B cell (primary cell): ENCODE results near the gene NECTIN4. TPM values are rescaled to one million over a fixed set of nuclear protein-coding genes. Genes with fewer than 3 reads are reported as not detected.

Experiments
- ATAC-seq: fragments of 200-7000 bp; cut with Tn5 transposase; one replicate; pipeline ENCODE4 v1.10.0; 2021; ENCODE audit warnings: low read depth, mild to moderate bottlenecking, moderate number of reproducible peaks, moderate library complexity
- CTCF ChIA-PET: fragments of 350-600 bp; sonication (Branson Sonifier 250); formaldehyde crosslinking; loops from one replicate; lab custom pipeline; 2021; ENCODE audit warnings: antibody characterized with exemption, inconsistent platforms; lab: Charles Lee
- POLR2A ChIA-PET: fragments of 350-600 bp; sonication (Branson Sonifier 250); formaldehyde crosslinking; loops from one replicate; lab custom pipeline; 2021; ENCODE audit warnings: antibody characterized with exemption; lab: Charles Lee
- DNase-seq: peaks from one replicate; pipeline ENCODE4 v3.0.0; 2013
- H2AFZ ChIP-seq: 2 replicates; pipeline ENCODE4 v1.6.1; 2012; ENCODE audit warnings: mild to moderate bottlenecking, low read depth, low read length; ENCODE audit not compliant: insufficient read depth, poor library complexity, severe bottlenecking
- H3K27ac ChIP-seq, 2 donors: 1 replicate in 1 of 2; 2 replicates in 1 of 2; pipeline ENCODE4 v1.5.1; 2012 to 2013; ENCODE audit warnings: low read length in 2 of 2, mild to moderate bottlenecking in 2 of 2, moderate library complexity in 1 of 2
- H3K27me3 ChIP-seq, 4 experiments: fragments of 200-600 bp in 1 of 4; sonication (generic) in 1 of 4; replicated peaks in 1 of 4; 1 replicate in 2 of 4; 2 replicates in 2 of 4; pipeline versions ENCODE4 v1.6.1 to v1.7.0; 2013 to 2016; ENCODE audit warnings: low read length in 3 of 4, mild to moderate bottlenecking in 2 of 4, mixed read lengths in 1 of 4, moderate library complexity in 1 of 4; ENCODE audit not compliant: insufficient read depth in 4 of 4, control insufficient read depth in 3 of 4; ENCODE audit errors: control extremely low read depth in 1 of 4
- H3K36me3 ChIP-seq, 2 experiments: replicated peaks in 1 of 2; 1 replicate in 1 of 2; 2 replicates in 1 of 2; pipeline versions ENCODE4 v1.6.1 to v1.7.1; 2013; ENCODE audit warnings: low read length in 1 of 2; ENCODE audit not compliant: insufficient read depth in 2 of 2, control insufficient read depth in 1 of 2; ENCODE audit errors: control extremely low read depth in 1 of 2, extremely low read depth in 1 of 2
- H3K4me1 ChIP-seq, 2 donors: fragments of 200-600 bp in 1 of 2; sonication (generic) in 1 of 2; 1 replicate in 1 of 2; 2 replicates in 1 of 2; pipeline versions ENCODE4 v1.5.1 to v1.6.1; 2013 to 2017; ENCODE audit warnings: low read length in 2 of 2; ENCODE audit not compliant: control insufficient read depth in 2 of 2, insufficient read depth in 2 of 2
- H3K4me2 ChIP-seq: replicated peaks from 2 replicates; pipeline ENCODE3; 2012; ENCODE audit warnings: mild to moderate bottlenecking, low read depth, low read length; ENCODE audit not compliant: poor library complexity, severe bottlenecking
- H3K4me3 ChIP-seq, 5 experiments: fragments of 200-600 bp in 1 of 5; sonication (generic) in 1 of 5; 1 replicate in 3 of 5; 2 replicates in 2 of 5; pipeline versions ENCODE4 v1.5.1 to v1.7.0; 2011 to 2016; ENCODE audit warnings: low read length in 4 of 5, mild to moderate bottlenecking in 4 of 5, low read depth in 2 of 5, control low read depth in 1 of 5, moderate library complexity in 1 of 5; ENCODE audit not compliant: insufficient read depth in 1 of 5; ENCODE audit errors: control extremely low read depth in 1 of 5, extremely low read depth in 1 of 5
- H3K79me2 ChIP-seq: fragments of 200-600 bp; sonication (generic); one replicate; pipeline ENCODE4 v1.6.0; 2016; ENCODE audit warnings: low read length; ENCODE audit not compliant: control insufficient read depth, insufficient read depth
- H3K9ac ChIP-seq: fragments of 200-600 bp; sonication (generic); 2 replicates; pipeline ENCODE4 v1.6.1; 2017; ENCODE audit warnings: mild to moderate bottlenecking, low read length, moderate library complexity
- H3K9me3 ChIP-seq, 3 donors: one replicate each; pipeline versions ENCODE4 v1.6.1 to v1.7.1; 2013; ENCODE audit warnings: low read length in 2 of 3; ENCODE audit not compliant: control insufficient read depth in 2 of 3, insufficient read depth in 1 of 3; ENCODE audit errors: control extremely low read depth in 1 of 3
- H4K20me1 ChIP-seq: 2 replicates; pipeline ENCODE4 v1.6.0; 2012; ENCODE audit warnings: mild to moderate bottlenecking, low read length; ENCODE audit not compliant: insufficient read depth, control insufficient read depth, poor library complexity, severe bottlenecking
- H3K27ac Mint-ChIP-seq: one replicate; pipeline ENCODE4 v1.8.0; 2021; ENCODE audit warnings: mixed read lengths
- H3K27me3 Mint-ChIP-seq: one replicate; pipeline ENCODE4 v1.8.0; 2021; ENCODE audit warnings: mixed read lengths
- H3K4me1 Mint-ChIP-seq: one replicate; pipeline ENCODE4 v1.8.0; 2021; ENCODE audit warnings: mixed read lengths
- H3K4me3 Mint-ChIP-seq: one replicate; pipeline ENCODE4 v1.8.0; 2021; ENCODE audit warnings: mixed read lengths
- H3K9me3 Mint-ChIP-seq: one replicate; pipeline ENCODE4 v1.8.0; 2022; ENCODE audit warnings: mixed read lengths; ENCODE audit not compliant: insufficient read depth
- EZH2 ChIP-seq: IDR thresholded peaks from 2 replicates; pipeline ENCODE4 v1.6.1; 2012; ENCODE audit warnings: borderline replicate concordance, low read depth, mild to moderate bottlenecking, moderate library complexity, low read length; ENCODE audit not compliant: insufficient read depth, poor library complexity, severe bottlenecking
- WGBS: methylation state at CpG from one replicate; pipeline ENCODE4 v1.1.5; 2013; ENCODE audit warnings: missing lambda C conversion rate; ENCODE audit not compliant: insufficient coverage; 5-methylcytosine and 5-hydroxymethylcytosine counted together
- intact Hi-C: fragments of 100-400 bp; cut with micrococcal nuclease; formaldehyde crosslinking; loops from one replicate; pipeline ENCODE4 v1.10.0; 2022
- polyA plus RNA-seq: library from polyadenylated mRNA; depleted of rRNA; stranded (reverse); fragments of >200 nt; gene quantifications from 2 replicates; pipeline ENCODE4 v1.2.3, GENCODE V29; 2012
- total RNA-seq, 2 donors: library from RNA; stranded (reverse); fragments of 120-200 nt in 1 of 2; gene quantifications; 1 replicate in 1 of 2; 2 replicates in 1 of 2; pipeline versions ENCODE4 v1.2.3 to v1.2.4, GENCODE V29; 2013 to 2022
- TF ChIP-seq, protein P1 (sequence below): fragments of 200-600 bp; IDR thresholded peaks from one replicate; pipeline ENCODE4 v1.8.0; 2022; ENCODE audit warnings: antibody characterized with exemption, mild to moderate bottlenecking

NECTIN4 gene
- total and polyA plus RNA-seq, 2 donors (not counting 1 experiment from before 2014, with no cell fraction given) = not detected

- peak within 1 kb of the TSS; percentile 73 for H2AFZ ChIP-seq
Measured at GRCh38 chr1:161038523-161039153, 50.7 kb downstream of the NECTIN4 start, which contains the start of gene TSTD1. TSS of gene TSTD1 (minus strand) at chr1:161038964. CDS start at chr1:161038889, 75 bp downstream.

More at GRCh38 chr1:161038523-161039153, 50.7 kb downstream of the NECTIN4 start, which contains the start of gene TSTD1:
- Histone ChIP-seq H3K36me3 (peaks cover 2 to 43% of the 10 kb centered on the region in 2 experiments), H3K27me3 (no peaks in the 10 kb centered on the region), H3K27ac (peak within 1 kb of the TSS; percentile 81 to 94), H3K4me3 (peak within 1 kb of the TSS; percentile 56 to 98 (median 94)), H3K9ac (peak within 1 kb of the TSS; percentile 81), H4K20me1 (peaks cover 7% of the 10 kb centered on the region), H3K4me1 (peaks cover 50 to 75% of the 10 kb centered on the region in 2 donors), H3K79me2 (peaks cover 63% of the 10 kb centered on the region), H3K4me2 (peak within 1 kb of the TSS; percentile 84), H3K9me3 (no peaks in the 10 kb centered on the region)
- Mint-ChIP-seq H3K27ac (peak within 1 kb of the TSS; percentile 97), H3K4me3 (peak within 1 kb of the TSS; percentile 93), H3K27me3 (no peaks in the 10 kb centered on the region), H3K9me3 (no peaks in the 10 kb centered on the region), H3K4me1 (peaks cover 55% of the 10 kb centered on the region)
- DNase-seq (peak; percentile 94), ATAC-seq (peak; percentile 88)
- intact Hi-C loops = loop anchor here (1.0 to 2.0 kb wide), 2 partner anchors 8 to 18 kb away; partner anchors contain the start of gene F11R
- POLR2A ChIA-PET = interaction anchor here (0.6 to 2.2 kb wide), 8 partner anchors 8 to 79 kb away, joined by 3 to 9 read pairs (median 6); partner anchors contain the start of genes ARHGAP30, F11R, NIT1 and PFDN2
- under 1% methylated on average over 53 of the region's 54 CpGs for whole genome bisulfite sequencing
- TF ChIP-seq, protein P1, sequence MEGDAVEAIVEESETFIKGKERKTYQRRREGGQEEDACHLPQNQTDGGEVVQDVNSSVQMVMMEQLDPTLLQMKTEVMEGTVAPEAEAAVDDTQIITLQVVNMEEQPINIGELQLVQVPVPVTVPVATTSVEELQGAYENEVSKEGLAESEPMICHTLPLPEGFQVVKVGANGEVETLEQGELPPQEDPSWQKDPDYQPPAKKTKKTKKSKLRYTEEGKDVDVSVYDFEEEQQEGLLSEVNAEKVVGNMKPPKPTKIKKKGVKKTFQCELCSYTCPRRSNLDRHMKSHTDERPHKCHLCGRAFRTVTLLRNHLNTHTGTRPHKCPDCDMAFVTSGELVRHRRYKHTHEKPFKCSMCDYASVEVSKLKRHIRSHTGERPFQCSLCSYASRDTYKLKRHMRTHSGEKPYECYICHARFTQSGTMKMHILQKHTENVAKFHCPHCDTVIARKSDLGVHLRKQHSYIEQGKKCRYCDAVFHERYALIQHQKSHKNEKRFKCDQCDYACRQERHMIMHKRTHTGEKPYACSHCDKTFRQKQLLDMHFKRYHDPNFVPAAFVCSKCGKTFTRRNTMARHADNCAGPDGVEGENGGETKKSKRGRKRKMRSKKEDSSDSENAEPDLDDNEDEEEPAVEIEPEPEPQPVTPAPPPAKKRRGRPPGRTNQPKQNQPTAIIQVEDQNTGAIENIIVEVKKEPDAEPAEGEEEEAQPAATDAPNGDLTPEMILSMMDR = no peak
- TF ChIP-seq EZH2 = no peak
- CTCF ChIA-PET = interaction anchor here (0.9 to 5.9 kb wide), 9 partner anchors 8 to 100 kb away, joined by 3 to 55 read pairs (median 7); partner anchors contain the start of genes ARHGAP30, F11R and KLHDC9
